ENCODE measurements around the gene NF1. TPM values are rescaled to one million over a fixed set of nuclear protein-coding genes. Genes with fewer than 3 reads are reported as not detected.

Gene NF1
- total RNA-seq, 4 donors from 2014 or later, result 40.9 to 64.8 (median 44.5) TPM

- WGBS, result 92% methylated on average over 3 of the region's 3 CpGs
- H3K27me3 ChIP-seq, result no peaks in the 10 kb centered on the region
- TF ChIP-seq POLR2AphosphoS5 (IDR thresholded peaks at IDR 0.05) (no peak), CTCF (IDR thresholded peaks at IDR 0.05) (no peak), POLR2A (IDR thresholded peaks at IDR 0.05; ENCODE audit: low read depth) (no peak), EP300 (IDR thresholded peaks at IDR 0.05) (no peak)
- no peaks in the 10 kb centered on the region for H3K9me3 ChIP-seq
- intact Hi-C loops (cut with DNase I), result loop anchor here (10.0 kb wide), 1 partner anchor 84 kb away; no protein-coding TSS in a partner anchor
- peaks cover 0 to 3% (median 0%) of the 10 kb centered on the region in 4 donors for H3K36me3 ChIP-seq
- no peak overlapping the region for H3K4me3 ChIP-seq
- peaks cover 15 to 31% (median 26%) of the 10 kb centered on the region in 4 donors for H3K4me1 ChIP-seq
- no peak for DNase-seq (ENCODE audit: extremely low spot score)
- no peak overlapping the region for H3K27ac ChIP-seq (replicated peaks in 1 of 4)
Measured at GRCh38 chr17:31099016-31099415, 4.2 kb downstream of the NF1 start.

- intact Hi-C loops (cut with DNase I), result no loop called here
- TF ChIP-seq EP300 (IDR thresholded peaks at IDR 0.05), result no peak
- TF ChIP-seq POLR2AphosphoS5 (IDR thresholded peaks at IDR 0.05), result no peak
- Histone ChIP-seq H3K27ac (replicated peaks in 1 of 4) (no peak overlapping the region), H3K4me1 (peaks cover 14 to 34% (median 22%) of the 10 kb centered on the region in 4 donors), H3K4me3 (no peak overlapping the region), H3K27me3 (no peaks in the 10 kb centered on the region), H3K9me3 (no peaks in the 10 kb centered on the region), H3K36me3 (peaks cover 0 to 3% (median 0%) of the 10 kb centered on the region in 4 donors)
- DNase-seq (ENCODE audit: extremely low spot score), result no peak
- 78% methylated on average over 8 of the region's 8 CpGs for WGBS
Measured at GRCh38 chr17:31100840-31101459, 6.2 kb downstream of the NF1 start.

GRCh38 chr17:31101943-31102342, 7.2 kb downstream of the NF1 start:
- no peak for TF ChIP-seq POLR2AphosphoS5 (IDR thresholded peaks at IDR 0.05)
- no peak for TF ChIP-seq EP300 (IDR thresholded peaks at IDR 0.05)
- no peak for TF ChIP-seq POLR2A (IDR thresholded peaks at IDR 0.05; ENCODE audit: low read depth)
- no peak for TF ChIP-seq CTCF (IDR thresholded peaks at IDR 0.05)
- intact Hi-C loops (cut with DNase I), result no loop called here
- DNase-seq (ENCODE audit: extremely low spot score), result no peak

GRCh38 chr17:31105991-31106390, 11.2 kb downstream of the NF1 start:
- Histone ChIP-seq H3K9me3 (no peaks in the 10 kb centered on the region), H3K36me3 (no peaks in the 10 kb centered on the region), H3K27ac (replicated peaks in 1 of 4) (no peak overlapping the region), H3K4me3 (no peak overlapping the region), H3K27me3 (no peaks in the 10 kb centered on the region), H3K4me1 (peaks cover under 1 to 27% (median 10%) of the 10 kb centered on the region in 4 donors)
- TF ChIP-seq POLR2AphosphoS5 (IDR thresholded peaks at IDR 0.05) (no peak), POLR2A (IDR thresholded peaks at IDR 0.05; ENCODE audit: low read depth) (no peak), EP300 (IDR thresholded peaks at IDR 0.05) (no peak), CTCF (IDR thresholded peaks at IDR 0.05) (no peak)
- 96% methylated on average over 1 of the region's 1 CpG for WGBS
- DNase-seq (ENCODE audit: extremely low spot score), result no peak
- intact Hi-C loops (cut with DNase I), result no loop called here

More at GRCh38 chr17:31101943-31102342, 7.2 kb downstream of the NF1 start:
- Histone ChIP-seq H3K27me3 (no peaks in the 10 kb centered on the region), H3K4me3 (no peak overlapping the region), H3K9me3 (no peaks in the 10 kb centered on the region), H3K4me1 (peaks cover 6 to 29% (median 12%) of the 10 kb centered on the region in 4 donors), H3K27ac (replicated peaks in 1 of 4) (no peak overlapping the region), H3K36me3 (peaks cover 0 to 3% (median 0%) of the 10 kb centered on the region in 4 donors)

GRCh38 chr17:31111183-31111582, 16.4 kb downstream of the NF1 start:
- intact Hi-C loops (cut with DNase I), result no loop called here

More at GRCh38 chr17:31111183-31111582, 16.4 kb downstream of the NF1 start:
- DNase-seq (ENCODE audit: extremely low spot score), result no peak
- Histone ChIP-seq H3K9me3 (no peaks in the 10 kb centered on the region), H3K4me1 (peaks cover 4 to 12% (median 8%) of the 10 kb centered on the region in 4 donors), H3K27ac (replicated peaks in 1 of 4) (no peak overlapping the region), H3K4me3 (no peak overlapping the region), H3K27me3 (no peaks in the 10 kb centered on the region), H3K36me3 (no peaks in the 10 kb centered on the region)
- 46% methylated on average over 2 of the region's 2 CpGs for WGBS
- TF ChIP-seq POLR2A (IDR thresholded peaks at IDR 0.05; ENCODE audit: low read depth), result no peak
- TF ChIP-seq CTCF (IDR thresholded peaks at IDR 0.05), result no peak
- TF ChIP-seq POLR2AphosphoS5 (IDR thresholded peaks at IDR 0.05), result no peak
- no peak for TF ChIP-seq EP300 (IDR thresholded peaks at IDR 0.05)
